Cerebellar cortex (tissue), 1 donor: ENCODE results near the gene HINT2.

Source experiments
- DNase-seq: peaks from one replicate; pipeline ENCODE4 v3.0.0-alpha.2; 2015; ENCODE audit warnings: low spot score

The HINT2 gene

DNA sequence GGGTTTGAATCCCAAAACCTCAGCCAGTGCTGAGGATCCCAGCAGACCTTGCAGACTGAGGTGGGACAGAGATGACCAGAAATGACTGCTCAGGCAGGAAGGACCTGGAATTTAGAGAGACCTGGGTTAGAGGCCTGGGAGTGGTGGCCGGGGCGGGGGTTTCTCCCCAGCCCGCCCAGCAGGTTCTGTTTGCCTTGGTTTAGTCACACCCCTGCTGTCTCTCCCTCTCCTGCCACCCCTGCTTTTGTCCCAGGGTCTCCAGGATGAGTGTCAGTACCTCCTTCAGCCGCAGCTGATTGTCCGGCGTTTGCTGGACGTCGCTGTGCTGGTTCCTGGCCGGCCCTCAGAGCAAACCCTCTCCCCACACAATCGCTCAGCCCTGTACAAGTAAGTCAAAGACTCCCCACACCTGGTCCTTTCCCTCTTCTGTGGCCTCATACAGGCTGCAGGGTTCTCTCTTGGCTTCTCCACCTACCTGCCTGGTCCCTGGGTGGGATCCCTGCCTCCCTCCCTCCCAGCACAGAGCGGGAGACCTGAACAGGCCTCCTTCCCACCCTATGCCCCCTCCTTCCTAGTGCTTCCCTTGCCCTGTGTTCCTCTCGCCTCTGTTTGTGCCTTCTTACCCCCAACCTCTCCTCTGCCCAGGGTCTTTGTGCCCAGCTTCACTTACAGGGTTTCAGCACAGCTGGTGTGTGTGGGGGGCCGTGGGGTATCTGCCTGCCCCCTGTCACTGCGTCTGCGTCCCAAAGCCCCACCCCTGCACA lies 26.2 kb upstream of the HINT2 start:
- DNase-seq, result no peak

DNA sequence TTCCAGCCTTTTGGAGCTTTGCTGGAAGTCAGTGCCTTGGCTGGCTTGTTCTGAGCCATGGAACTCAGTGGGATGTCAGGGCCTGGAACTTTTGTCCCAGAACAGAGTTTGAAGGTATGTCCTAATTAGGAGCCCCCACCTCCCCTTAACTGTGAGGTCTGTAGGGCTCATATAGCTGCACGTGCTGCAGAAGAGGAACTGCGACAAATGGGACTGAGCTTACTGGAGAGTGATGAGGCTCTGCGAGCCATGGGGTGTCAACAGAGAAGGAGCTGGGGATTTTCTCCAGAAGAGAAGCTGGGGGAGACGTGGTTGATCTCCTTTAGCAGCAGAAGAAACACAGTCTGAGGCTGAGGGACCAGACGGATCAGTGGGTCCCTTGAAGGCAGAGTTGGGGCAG lies 25.1 kb upstream of the HINT2 start:
- no peak for DNase-seq

DNA sequence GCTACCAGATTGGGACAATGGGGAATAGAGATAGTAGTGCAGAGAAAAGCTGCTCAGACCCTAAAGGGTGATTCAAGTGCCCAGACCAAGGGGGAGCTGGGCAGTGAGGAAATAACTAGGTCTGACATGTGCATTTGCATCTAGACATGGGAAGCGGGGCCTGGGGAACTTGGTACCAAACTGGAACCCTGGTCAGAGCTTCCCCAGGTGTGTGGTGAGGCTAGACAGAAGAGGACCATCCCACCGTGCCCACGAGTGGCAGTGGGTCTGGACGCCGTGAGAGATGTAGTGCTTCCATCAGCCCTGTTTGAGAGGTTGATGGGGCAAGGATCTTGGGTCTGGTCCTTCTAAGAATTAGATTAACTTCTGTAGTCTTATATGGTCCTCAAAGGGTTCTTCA lies 21.8 kb upstream of the HINT2 start:
- no peak for DNase-seq

DNA sequence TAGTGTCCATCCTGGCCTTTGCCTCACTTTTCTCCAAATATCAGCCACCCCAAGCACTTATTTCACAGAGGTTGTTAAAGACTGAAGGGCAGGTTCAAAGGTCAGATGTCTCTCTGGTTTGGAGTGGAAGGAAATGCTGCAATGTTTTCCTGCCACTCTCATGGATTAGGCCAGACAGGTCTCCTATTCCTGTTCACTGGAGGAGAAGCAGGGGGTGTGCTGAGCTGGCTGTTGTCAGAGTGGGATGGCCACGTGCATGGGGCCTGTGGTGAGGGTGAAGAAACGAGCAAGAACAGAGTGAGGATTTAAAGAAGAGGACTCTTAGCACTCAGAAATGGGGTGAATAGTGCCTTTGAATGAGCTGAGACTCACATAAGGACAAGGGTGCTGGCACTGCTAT lies 20.9 kb upstream of the HINT2 start:
- no peak for DNase-seq

DNA sequence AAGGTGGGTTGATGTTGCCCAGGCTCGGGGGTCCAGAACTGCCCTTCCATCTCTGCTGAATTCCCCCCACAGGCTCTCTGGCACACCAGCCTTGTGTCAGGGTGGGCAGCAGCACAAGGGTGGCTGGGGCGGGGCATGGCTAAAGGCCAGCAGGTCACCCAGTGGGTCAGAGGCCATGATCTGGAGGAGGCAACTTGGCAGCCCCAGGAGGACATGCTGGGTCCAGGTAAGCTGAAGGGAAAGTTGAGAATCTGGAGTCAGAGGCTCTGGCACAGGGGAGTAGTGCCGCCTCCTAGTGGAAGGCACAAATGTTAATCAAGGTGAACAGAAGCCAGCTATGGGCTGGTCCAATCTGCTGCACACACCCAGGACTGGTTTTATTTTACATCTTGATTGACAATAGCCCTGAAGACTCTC lies 20.4 kb upstream of the HINT2 start:
- peak; percentile 42 for DNase-seq

DNA sequence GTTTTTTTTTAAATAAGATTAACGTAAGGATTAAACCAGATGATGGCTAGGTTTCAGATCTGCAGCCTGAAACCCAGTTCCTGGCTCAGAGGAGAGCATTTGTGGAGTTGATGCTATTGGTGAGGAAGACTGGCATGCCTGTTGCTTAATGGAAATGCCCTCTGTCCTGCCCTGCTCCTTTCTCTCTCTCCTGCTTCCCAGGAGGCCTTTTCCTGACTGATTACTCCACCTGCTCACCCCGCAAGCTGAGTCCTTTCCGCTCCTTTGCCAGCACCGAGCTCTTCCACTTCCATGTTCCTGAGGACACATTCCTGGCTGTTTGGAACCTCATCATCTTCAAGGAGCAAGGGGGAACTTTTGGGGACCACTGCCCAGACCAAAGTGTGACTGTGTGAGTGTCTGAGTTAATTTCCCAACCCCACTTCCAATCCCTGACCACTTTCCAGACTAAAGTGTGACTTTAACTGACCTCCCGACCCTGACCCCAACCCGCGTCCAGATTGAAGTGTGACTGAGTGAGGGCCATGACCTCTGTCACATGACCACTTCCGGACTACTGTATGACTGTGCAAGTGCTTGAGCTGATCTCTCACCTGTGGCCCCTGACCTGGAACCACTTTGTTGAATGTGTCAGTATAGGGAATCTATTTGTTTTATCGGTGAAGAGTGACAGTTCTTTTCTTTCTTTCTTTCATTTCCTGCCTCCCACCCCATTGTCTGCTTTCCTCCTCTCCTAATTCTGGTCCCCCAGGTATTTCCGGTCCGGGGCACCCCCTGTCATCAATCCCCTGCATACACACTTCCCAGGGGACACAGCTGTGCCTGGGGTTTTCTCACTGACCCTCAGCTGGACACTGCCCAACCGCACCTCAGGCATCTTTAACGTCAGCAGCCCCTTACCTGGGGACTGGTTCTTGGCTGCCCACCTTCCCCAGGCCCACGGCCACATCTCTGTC lies 19.7 kb upstream of the HINT2 start:
- no peak for DNase-seq

DNA sequence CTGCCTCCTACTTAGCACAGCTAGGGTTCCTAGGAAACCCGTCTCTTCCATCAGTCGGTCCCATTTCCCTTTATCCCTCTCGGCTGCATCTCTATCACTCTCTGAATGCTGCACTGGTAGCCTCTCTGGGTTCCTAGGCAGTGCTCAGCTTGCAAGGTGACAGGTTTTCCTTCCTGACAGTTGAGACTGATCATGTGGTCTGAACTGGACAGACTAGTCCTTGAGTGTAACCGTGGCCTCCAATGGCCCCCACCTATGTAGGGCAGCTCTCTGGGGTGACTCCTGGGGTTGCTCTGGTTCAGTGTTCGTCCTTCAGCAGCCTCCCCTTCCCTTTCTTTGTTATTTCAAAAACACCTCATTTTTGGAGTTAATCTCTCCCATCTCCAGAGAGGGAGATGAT lies 18.0 kb upstream of the HINT2 start:
- peak; percentile 36 for DNase-seq

DNA sequence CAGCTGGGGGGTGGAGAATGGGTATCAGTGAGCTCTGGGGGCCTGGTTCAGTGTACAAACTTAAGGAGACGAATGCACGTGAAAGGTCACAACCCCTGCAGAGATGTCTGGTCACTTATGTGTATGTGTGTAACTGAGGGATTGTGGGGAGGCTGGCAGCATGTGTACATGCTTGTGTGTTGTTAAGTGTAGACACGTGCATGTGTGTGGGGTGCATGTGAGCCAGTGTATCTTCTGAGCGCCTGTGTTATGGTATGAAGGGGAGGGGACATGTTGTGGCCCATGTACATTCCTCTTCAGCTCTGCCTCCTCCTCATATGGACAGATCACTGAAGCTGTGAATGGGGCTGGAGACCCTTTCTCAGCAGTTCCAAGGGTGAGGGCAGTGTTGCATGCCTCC lies 16.2 kb upstream of the HINT2 start:
- no peak for DNase-seq

DNA sequence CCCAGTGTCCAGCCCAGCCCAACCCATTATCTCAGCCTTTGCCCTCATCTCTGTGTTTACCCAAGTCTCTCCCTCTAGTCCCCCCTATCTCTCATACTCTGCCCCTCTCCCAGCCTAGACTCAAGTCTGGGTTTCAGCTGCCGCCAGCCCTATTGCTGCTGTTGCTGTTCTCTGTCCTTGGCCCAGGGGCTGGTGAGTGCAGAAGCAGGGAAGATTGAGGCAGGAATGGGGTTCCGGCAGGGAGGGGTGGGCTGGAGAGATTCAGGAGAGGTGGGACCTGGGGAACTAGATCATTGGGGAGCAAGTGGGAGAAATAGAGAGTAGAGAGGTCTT lies 14.9 kb upstream of the HINT2 start:
- no peak for DNase-seq

DNA sequence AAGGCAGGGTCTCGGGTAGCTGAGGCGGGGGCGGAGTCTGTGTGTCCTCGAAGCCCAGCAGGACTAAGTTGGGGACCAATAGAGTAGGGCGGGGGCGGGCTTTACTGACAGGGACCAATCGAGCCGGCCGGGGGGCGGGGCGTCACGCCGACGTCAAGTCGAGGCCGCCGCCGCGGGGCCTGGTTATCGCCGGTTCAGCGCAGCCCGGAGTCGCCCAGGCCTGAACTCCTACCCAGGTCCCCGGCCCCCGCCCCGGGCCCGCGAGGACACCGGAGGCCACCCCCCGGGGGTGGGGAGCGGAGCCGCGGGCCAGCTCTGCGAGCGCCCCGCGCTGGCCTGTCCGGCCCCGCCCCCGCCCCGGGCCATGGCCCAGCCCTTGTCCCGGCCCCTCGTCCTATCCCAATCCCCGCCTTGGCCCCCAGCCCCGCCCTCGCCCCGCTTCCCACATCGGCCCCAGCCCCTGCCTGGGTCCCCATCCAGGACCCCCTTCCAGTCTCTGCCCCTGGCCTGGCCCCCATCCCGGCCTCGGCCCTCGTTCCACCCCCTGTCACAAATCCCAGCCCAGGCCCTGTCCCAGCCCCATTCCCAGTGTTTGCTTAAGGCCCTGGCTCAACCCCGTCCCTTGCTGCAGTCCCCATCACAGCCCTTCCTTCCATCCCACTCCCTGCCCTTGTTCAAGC lies 14.4 kb upstream of the HINT2 start, which contains the start of gene TMEM8B:
TMEM8B (plus strand) TSS at position 145 of the 680 bp plus-strand sequence; CDS start at position 365, 220 bp downstream.
- DNase-seq, result peak; percentile 95

DNA sequence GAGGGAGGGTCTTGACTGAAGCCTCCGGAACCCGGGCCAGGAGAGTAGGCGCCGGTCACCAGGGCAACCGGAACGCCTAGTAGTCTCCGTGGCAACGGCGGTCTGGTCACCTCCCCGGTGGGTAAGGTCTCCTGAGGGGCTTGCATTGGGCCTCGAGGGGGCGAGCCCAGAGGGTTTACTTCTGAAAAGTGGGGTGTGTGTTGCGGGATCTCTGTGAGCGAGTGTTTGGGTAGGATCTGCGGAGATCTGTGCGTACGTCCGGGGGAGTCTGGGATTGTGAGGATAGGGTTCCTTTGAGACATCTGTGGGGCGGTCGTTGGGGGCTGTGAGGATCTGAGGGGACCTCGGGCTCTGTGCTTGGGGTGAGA lies 13.9 kb upstream of the HINT2 start, which contains the start of gene FAM221B:
FAM221B (minus strand) TSS at position 17 of the 368 bp plus-strand sequence. CDS start 2,571 bp downstream, outside the sequence.
- no peak for DNase-seq

DNA sequence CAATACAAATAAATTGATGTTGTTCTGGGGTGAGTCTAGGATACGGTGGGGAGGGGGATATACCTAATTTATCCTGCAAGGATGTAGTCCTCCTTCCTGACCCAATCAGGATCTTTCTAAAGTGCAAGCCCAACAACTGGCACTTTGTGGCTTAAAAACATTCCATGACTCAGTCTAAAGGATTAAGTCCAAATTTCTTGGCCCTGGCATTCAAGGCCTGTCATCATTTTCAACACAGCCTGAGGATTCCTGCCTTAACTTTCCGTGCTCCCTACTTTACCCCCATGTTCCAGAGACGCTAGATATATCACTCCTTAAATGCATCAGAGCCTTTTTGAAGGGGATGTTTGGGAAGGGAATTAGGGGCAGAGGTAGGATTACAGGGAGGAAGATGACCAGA lies 12.6 kb upstream of the HINT2 start:
- DNase-seq, result no peak

DNA sequence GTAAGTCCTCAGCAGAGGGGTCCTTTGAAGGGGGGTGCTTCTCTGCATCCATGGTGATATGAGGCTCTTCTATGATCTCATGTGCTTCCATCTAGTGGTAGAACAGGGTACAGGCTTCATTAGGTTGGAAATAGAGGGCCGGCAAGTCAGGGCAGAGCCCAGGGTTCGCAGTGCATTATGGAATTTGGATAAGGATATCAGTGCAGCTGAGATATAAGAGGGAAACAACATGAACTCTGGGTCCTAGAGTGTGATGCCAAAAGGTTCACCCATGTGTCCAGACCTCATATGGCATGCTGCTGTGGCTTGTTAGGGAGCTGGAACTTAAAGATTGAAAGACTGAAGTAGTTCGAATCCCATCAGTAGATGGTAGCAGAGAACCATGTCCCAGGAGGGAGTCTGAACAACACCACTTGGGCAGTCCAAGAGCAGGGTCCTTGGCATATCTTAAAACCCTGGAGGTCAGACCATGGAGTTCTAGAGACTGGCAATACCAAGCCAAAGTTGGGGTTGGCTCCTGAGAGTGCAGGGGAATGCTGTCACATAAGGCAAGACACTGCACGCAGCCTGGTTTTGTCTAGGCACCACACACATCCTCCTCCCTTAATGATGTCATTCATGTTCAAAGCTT lies 11.3 kb upstream of the HINT2 start:
- peak; percentile 76 for DNase-seq

DNA sequence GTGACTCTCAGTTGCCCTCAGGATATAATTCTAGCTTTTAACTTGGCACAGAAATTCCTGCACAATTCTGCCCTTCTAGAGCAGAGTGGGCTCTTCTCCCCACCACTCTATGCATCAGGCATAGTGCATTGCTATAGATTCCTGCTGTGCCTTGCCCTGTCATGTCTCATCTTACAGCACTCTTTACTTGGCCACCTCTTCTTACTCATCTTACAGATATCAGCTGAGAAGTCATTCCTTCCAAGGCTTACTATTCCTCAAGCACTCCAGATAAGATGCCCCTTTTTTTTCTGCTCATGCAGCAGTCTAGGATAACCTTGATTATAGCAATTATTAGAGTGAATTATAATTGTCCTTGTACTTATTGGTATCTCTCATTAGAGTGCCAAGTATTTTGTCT lies 8.1 kb upstream of the HINT2 start:
- no peak for DNase-seq

DNA sequence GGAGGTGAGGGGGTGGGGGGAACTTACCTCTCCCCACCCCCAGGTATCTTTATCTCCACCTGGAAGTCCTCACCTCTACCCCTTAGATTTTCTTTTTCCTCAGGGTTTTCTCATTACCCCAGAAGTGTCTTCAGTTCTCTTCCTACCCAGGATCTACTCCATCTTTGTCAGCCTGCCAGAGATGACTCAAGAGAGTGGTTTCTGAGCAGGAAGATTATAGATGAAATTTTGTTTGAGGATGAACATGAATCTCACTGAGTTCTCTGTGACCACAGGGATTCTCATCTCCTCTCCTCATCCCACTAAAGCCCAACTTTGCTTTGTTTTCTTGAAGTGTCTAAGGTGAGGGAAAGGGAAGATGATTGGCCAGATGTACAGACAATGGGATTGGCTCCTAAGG lies 5.2 kb upstream of the HINT2 start:
- DNase-seq, result no peak

DNA sequence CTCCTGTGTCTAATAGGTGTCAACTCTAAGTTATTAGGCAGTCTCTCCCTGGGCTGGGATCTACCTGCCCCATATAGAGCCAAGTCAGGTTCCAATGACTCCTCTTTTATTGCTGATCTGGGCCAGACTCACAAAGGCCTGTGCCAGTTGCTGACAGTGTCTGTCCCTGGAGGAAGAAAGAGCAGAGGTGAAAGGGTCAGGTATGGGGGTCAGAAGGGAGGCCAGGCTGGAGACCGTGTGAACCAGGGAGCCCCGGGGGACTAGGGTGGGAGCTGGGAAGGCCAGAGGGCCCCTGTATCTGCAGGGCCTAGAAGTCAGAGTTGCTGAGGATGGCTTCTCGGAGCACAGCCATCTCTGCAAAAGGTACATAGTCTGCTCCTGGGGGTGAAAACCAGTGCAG lies 3.5 kb upstream of the HINT2 start:
- no peak for DNase-seq

DNA sequence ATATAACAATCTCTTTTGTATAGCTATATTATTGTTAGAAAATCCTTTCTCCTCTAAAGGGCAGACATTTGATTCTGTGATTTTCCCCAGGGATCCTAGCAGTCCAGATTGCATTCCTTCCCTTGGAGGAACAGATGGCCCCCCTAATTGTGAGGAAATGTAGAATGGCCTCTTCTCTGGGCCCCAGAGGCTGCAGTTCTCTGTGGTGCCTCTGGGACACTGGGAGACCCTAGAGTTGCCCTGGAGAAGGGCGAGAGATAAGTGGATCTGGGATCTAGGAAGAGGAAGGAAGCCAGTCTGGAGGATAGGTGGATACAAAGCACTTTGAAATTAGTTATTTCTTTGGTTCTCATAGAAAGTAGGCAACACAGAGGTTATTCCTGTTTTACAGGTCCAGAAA lies 1.9 kb upstream of the HINT2 start:
- no peak for DNase-seq

DNA sequence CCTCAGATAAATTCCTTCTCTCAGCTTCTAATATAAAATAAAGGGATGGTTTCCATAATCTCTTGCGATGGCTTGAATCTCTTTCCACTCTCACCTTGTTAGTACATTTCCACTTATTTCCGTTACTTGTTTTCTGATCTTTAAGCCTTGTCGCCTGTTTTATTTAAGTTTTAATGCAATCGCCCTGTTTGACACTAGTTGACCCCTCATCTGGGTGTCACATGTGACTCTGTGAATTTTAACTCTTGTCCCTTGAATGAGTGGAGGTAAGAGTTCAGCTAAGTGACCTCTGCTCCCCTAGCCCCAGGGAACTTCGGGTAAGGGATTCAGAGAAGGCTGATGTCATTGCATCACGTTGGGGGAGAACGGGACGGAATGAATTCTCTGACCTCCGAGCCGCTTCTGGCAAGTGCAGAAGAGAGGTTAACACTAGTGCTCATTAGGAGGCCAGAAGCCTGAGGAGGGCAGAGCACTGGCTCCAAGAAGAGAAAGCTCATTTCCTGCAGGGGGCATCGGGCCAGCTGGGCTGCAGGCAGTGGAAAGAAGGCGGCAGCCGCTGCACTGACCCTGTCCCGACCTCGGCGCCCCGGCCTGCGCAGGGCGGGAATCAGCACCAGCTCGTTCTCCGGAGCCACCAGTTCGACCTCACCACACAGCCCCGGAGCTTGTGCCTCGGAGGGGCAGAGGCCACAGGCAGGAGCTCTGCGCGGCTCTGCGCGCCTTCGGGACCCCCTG lies 569 bp downstream of the HINT2 start:
- peak; percentile 82 for DNase-seq

DNA sequence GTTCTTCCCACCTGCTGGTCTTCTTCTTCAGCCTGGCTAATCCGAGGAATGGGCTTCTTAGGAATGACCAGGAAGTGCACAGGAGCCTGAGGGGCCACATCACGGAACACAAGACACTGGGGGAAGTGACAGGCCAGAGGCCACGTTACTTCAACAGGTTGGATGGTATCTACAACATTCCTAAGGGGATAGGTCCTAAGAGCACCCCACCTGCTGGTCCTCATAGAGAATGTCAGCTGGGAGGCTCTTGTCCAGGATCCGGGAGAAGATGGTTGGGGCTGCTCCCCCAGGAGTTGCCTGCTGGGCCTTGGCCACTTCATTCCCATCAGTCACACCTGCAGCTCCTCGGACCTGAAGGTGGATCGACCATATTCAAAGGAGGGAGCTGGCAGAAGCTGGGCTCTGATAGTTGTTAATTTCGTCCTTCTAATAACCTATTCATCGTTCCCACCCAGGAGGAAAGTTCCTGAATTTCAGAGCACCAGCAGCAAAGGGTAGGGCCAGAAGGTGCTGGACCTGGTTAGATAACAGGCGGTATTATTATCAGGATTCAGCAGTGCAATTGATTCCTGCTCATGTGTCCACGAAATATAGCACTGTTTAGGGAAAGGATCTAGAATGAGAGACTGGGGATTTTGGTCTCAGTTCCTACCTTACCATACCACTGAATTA lies 1.3 kb downstream of the HINT2 start:
- DNase-seq, result peak; percentile 60

DNA sequence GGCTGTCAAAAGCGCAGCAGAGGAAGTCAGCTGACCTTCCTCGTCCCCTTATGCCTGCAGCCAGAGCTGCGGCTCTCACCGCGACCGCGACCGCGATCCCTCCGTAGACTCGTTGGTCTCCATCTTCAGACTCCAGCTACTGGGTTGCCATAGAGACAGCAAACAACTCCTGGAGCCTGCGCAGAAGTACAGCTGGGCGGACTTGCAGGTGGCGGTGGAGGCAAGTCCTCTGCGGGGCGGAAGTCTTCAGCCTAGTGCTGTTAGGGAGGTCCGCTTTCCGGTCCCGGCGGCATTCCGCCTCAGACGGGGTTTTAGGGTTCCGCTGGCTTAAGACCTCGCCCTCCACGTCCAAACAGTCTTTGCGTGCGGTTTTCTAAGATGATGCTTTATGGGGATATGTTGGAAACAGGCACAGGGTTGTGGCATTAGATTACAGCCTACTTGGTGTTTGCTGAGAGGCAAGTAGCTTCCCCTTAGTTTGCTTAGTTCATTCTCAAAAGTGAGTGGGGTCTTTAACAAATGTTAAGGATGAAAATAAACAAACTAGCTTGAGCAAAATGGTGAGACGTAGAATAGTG lies 2.7 kb downstream of the HINT2 start, which contains the start of gene SPAG8:
SPAG8 (minus strand) TSS at position 238 of the 578 bp plus-strand sequence; CDS start at position 123, 115 bp downstream.
- peak; percentile 98 for DNase-seq
